LHCN-M2 (cell line): Measurements from ENCODE around the gene KLF5. TPM values are rescaled to one million over a fixed set of nuclear protein-coding genes. Genes with fewer than 3 reads are reported as not detected.
A peak's percentile ranks its signal among the peaks of the same experiment; 100 is the strongest.
"Not testable (repeated sequence)": the region's sequence is repeated elsewhere in the genome, so short reads cannot be mapped to it uniquely, and the experiment has no call there.

ENCODE experiments used
- DNase-seq: peaks from one replicate; pipeline ENCODE4 v3.0.0-alpha.2; 2012; ENCODE audit warnings: low read depth
- total RNA-seq: library from RNA; depleted of rRNA; stranded (reverse); fragments of >200 nt; gene quantifications from 2 replicates; pipeline ENCODE4 v1.2.3, GENCODE V29; 2014

The KLF5 gene
- total RNA-seq, 1 experiment from 2014 or later = 18.6 TPM

GRCh38 chr13:73082895-73083294, 24.1 kb downstream of the KLF5 start:
- DNase-seq = no peak

DNA sequence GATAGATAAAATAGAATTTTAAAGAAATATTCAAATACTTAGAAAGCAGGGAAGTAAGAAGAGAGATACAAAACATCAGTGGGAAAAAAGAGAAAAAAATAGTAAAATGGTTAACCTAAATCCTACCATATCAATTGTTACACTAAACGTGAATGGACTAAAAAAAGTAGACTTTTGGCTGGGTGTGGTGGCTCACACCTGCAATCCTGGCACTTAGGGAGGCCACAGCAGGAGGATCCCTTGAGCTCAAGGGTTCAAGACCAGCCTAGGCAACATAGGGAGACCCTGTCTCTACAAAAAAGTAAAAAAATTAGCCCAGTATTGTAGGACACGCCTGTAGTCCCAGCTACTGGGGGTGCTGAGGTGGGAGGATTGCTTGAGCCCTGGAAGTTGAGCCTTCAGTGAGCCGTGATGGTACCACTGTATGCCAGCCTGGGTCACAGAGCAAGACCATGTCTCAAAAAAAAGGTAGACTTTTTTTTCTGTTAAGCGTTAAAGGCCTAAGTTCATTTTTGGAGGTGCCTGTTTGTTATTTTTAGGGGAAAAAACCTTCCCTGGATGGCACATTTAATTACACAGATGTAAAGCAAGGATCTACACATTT, 29.6 kb downstream of the KLF5 start:
- DNase-seq = no peak

DNA sequence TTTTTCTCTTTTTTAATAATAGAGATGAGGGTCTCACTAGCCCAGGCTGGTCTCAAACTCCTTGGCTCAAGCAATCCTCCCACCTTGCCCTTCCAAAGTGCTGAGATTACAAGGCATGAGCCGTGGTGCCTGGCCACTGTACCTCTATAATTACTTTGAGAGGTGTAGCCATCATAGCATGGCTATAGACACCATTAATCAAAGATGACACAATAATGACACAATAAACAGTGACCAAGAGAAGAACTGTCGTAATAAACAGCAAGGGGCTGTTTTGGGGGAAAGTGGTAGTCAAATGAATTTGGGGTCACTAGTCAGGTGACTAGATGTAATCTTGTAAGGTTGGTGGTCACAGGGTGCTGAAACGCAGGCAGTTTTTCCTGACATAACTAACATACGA, 30.4 kb downstream of the KLF5 start:
- DNase-seq = no peak

DNA sequence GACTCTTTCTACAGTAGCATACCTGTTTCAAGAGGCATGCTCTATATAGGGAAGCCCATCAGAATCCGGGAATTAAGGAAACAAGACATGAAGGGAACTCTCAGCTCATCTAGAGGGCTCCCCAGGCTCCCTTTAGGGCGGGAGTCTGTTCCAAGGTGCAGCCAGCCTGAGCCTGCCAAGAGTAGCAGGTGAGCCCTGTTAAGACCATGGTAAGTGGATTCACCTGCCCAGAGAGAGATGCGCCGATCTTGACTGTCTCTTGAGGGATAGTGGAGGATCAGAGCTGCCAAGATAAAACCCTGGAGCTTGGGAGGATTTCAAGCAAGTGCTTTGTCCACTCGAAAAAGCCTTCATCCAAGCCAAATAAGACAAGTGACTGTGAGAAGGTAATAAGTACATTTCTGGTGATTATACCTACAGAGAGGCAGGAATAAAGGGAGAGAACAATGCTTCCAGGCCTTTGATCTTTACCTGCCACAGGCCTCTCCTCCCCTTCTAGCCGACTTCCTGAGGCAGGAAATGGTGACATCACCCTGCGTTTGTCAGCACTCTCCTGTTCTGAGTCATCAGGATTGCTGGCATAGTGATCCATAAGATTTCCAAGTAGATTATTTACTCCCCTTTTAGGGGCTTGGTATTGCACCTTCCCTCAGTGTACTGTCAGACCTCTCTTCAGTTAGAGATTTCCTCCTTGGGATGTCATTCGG, 31.5 kb downstream of the KLF5 start:
- peak; percentile 65 for DNase-seq

DNA sequence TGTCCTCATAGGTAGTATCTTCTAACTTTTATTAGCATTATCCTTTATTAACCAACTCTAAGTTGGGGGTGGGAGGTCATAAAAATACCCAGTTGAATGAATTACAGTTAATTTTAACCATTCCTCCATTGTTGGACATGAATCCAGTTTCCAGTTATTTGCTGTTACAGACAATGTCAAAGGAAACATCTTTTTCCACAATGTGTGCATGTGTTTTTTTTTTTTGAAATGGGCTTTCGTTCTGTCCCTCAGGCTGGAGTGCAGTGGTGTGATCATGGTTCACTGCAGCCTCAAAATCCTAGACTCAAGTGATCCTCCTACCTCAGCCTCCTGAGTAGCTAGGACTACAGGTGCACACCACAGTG, 32.0 kb downstream of the KLF5 start:
- no peak for DNase-seq

DNA sequence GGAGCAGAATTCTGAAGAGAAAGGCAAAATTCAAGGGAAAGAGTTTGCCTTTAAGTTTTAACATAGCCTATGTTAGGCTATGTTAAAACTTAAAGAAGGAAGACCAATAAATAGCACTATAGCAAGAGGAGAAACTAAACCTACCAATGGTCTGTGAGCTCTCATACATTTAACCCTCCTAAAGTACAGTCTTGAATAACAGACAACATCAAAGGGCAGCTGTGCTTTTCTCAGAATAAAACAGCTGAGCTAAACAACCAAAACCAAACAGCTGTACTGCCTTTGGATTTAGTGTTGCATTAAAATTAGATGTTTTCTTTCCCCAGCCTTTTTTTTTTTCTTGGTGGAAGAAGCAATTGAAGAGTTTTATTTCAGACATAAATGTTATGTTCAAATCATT, 34.0 kb downstream of the KLF5 start:
- peak; percentile 95 for DNase-seq

GRCh38 chr13:73096173-73096572, 37.4 kb downstream of the KLF5 start:
- peak; percentile 25 for DNase-seq

DNA sequence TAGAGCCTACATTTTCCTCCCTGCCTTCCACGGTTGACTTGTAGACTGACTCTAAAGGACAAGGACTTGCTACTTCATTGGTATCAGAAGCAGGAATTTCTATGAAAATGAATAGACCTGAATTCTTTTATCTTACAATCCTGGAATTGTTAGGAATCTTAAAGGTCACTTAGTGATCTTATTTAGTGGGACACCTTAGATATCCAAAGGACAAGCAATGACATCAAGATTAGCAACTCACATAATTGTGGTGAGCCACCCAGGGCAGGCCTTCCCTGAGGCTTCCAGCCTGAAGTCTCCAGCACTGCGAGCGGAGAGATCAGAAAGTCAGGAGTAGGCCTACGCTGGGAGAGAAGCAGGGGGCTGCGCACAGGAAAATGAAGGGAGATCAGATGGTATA, 37.8 kb downstream of the KLF5 start:
- no peak for DNase-seq

DNA sequence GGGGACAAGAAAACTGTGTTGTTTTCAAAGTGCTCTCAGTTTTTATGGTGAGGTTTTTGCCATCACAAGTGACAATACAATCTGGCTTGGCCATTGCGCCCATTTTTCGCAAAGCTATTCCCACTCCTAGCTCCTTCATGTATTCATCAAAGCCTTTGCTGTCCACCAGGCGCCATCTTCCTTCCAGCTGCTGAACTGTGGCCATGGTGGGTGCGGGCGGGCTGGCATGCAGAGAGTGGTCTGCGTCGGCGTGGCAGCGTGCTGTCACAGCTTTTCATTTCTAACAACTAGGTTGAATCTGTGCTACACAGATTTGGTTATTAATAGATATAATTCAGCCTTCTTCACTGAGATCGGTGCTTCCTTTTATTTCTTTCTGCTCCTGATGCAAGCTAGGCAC, 42.0 kb downstream of the KLF5 start:
- DNase-seq = not testable (repeated sequence)

GRCh38 chr13:73101351-73102007, 42.7 kb downstream of the KLF5 start:
- no peak for DNase-seq

DNA sequence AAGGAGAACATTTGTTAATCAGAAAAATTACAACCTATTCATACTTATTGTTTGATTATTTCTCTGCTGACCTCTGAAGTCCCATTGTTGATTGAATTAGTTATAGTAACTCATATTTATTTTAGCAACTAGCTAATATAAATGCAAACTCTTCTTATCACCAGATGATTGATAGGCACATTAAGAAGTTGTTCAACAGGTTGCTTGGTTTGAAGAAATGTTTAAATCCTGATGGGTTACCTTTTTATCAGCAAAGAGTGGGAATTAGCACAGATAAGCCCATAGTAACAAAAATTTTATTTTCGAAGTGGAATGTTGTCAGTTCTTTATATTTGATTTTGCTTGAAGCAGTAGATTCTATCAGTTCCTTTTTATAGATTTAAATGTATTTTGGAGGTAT, 44.4 kb downstream of the KLF5 start:
- DNase-seq = no peak

- DNase-seq = no peak
Observed at GRCh38 chr13:73106513-73107178, 47.8 kb downstream of the KLF5 start.

GRCh38 chr13:73107481-73107880, 48.7 kb downstream of the KLF5 start:
- DNase-seq = no peak

DNA sequence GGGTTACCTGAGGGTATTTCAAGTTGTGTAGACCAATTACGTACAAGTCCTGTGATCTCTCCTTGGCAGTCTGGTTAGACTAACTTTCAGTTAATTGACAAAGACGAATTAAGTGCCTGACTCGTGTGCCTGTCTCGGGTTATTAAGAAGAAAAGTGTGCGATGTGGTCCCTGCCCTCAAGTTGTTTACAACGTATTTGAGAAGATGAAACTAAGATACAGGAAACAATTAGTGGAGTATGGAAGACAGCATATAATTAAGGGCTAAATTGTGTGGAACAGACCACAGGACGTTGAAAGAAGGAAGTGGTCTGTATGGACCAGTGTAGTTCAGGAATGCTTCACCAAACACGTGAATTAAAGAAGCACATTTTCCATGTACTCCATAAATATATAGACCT, 49.2 kb downstream of the KLF5 start:
- DNase-seq = no peak

- peak; percentile 25 for DNase-seq
Observed at GRCh38 chr13:73109288-73109899, 50.6 kb downstream of the KLF5 start.

DNA sequence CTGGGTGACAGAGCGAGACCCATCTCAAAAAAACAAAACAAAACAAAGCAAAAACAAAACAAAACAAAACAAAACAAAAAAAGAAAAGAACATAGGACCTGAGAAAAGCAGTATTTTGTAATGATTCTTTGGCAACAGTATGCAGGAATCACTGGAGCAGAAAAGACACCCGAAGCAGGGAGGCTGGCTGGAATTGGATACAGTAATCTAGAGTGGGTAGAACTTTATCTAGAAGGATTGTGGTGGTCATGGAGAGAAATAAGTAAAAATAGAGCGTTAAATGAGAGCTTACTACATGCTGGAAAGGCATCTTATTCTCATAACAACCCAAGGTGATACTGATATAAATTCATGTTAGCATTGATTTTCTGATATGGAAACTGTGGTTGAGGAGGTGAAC, 51.2 kb downstream of the KLF5 start:
- DNase-seq = no peak

GRCh38 chr13:73110814-73111213, 52.0 kb downstream of the KLF5 start:
- DNase-seq = no peak

DNA sequence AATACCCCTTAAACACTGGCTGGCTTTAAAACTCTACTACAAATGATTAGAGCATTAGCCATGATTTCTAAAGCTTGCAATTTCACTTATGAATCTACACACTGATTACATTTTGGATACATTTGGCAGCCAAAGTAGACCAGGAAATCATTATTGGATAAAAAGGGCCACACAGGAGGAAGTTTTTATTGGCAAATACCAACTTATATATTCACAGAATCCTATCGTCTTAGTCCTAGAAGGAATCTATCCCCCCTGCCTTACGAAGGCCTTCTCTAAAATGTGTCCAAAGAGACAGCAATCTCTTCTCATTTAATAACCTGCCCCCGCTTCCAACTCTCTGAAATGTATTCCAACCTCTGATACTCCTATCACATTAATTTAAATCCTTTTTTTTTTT, 52.5 kb downstream of the KLF5 start:
- DNase-seq = no peak

DNA sequence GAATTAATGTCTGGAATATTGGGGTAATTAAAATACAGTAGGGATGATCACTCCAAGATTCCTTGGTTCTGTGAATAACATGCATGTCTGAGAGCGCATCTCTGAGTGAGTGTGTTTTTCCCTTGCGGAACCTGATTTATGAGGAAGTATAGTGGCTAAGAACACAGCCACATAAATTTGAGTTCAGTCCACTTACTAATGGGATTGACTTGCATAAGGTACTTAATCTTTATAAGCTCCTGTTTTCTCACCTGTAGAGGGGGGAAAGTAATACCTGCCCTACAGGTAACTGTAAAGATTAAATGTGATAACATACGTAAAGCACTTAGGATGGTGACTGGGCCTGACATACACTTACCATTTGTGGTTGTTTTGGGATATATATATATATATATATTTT, 60.8 kb downstream of the KLF5 start:
- DNase-seq = no peak
